PFSK-1 (cell line): ENCODE measurements around the gene CENPA.

Source experiments
- FOXP2 ChIP-seq: optimal IDR thresholded peaks from 2 replicates; pipeline ENCODE3; 2011; ENCODE audit warnings: borderline replicate concordance, control low read depth, inconsistent platforms; ENCODE audit not compliant: insufficient read depth; ENCODE audit errors: extremely low read length, extremely low read depth
- POLR2AphosphoS5 ChIP-seq: IDR thresholded peaks from 2 replicates; pipeline ENCODE4 v1.6.1; 2012; ENCODE audit warnings: low read depth, mild to moderate bottlenecking, control low read depth, low read length, moderate library complexity
- REST ChIP-seq, 2 experiments: IDR thresholded peaks; 2 replicates each; pipeline versions ENCODE4 v1.6.1 to v1.8.0; 2011 to 2012; ENCODE audit warnings: low read depth in 2 of 2, low read length in 2 of 2, control low read depth in 1 of 2, inconsistent platforms in 1 of 2, mild to moderate bottlenecking in 1 of 2, moderate library complexity in 1 of 2; ENCODE audit not compliant: insufficient read depth in 1 of 2
- SIN3A ChIP-seq: IDR thresholded peaks from 2 replicates; pipeline ENCODE4 v1.6.1; 2012; ENCODE audit warnings: mild to moderate bottlenecking, low read length, moderate library complexity, borderline replicate concordance; ENCODE audit not compliant: insufficient read depth
- TAF1 ChIP-seq: IDR thresholded peaks from 2 replicates; pipeline ENCODE4 v1.6.1; 2012; ENCODE audit warnings: low read length, control low read depth, borderline replicate concordance; ENCODE audit not compliant: insufficient read depth

The CENPA gene

GRCh38 chr2:26805241-26805676 lies 19.4 kb downstream of the CENPA start:
- TF ChIP-seq FOXP2: no peak
- no peak for TF ChIP-seq TAF1
- no peak for TF ChIP-seq SIN3A
- no peak for TF ChIP-seq POLR2AphosphoS5
- no peak for TF ChIP-seq REST (IDR thresholded peaks at IDR 0.05; ENCODE audit: insufficient read depth in 1 of 2, low read depth in 2 of 2, low read length in 2 of 2)

GRCh38 chr2:26807788-26808460 lies 22.1 kb downstream of the CENPA start:
- TF ChIP-seq REST (IDR thresholded peaks at IDR 0.05; ENCODE audit: insufficient read depth in 1 of 2, low read depth in 2 of 2, low read length in 2 of 2) (no peak), SIN3A (no peak), TAF1 (no peak)

GRCh38 chr2:26809211-26809610 lies 23.4 kb downstream of the CENPA start:
- no peak for TF ChIP-seq SIN3A

GRCh38 chr2:26809876-26810577 lies 24.2 kb downstream of the CENPA start:
- TF ChIP-seq POLR2AphosphoS5 (no peak), SIN3A (no peak), REST (IDR thresholded peaks at IDR 0.05; ENCODE audit: insufficient read depth in 1 of 2, low read depth in 2 of 2, low read length in 2 of 2) (no peak), FOXP2 (no peak), TAF1 (no peak)

- TF ChIP-seq REST (IDR thresholded peaks at IDR 0.05; ENCODE audit: insufficient read depth in 1 of 2, low read depth in 2 of 2, low read length in 2 of 2) (no peak), SIN3A (no peak), FOXP2 (no peak), POLR2AphosphoS5 (no peak), TAF1 (no peak)
Measured at GRCh38 chr2:26811261-26811660, 25.4 kb downstream of the CENPA start.
